ENCODE measurements around the gene GNAO1. TPM values are rescaled to one million over a fixed set of nuclear protein-coding genes. Genes with fewer than 3 reads are reported as not detected.

The GNAO1 gene
- polyA plus RNA-seq, 1 of the 3 experiments (the other 2 are of a cell fraction), result 0.30 TPM

GRCh38 chr16:56349711-56350161 lies 158.4 kb downstream of the GNAO1 start (continued):
- TF ChIP-seq CTCF (IDR thresholded peaks at IDR 0.05), result no peak

- ChIA-PET CTCF (interaction anchor here (1.2 to 2.9 kb wide), 3 partner anchors 9 to 407 kb away, joined by 3 to 12 read pairs (median 6); no protein-coding TSS in a partner anchor), POLR2A (no interaction called here)
- no peak overlapping the region for H3K27ac ChIP-seq (ENCODE audit: low read depth in 2 of 2, low read length in 1 of 2)
- no peak overlapping the region for H3K4me3 ChIP-seq (ENCODE audit: low read depth in 2 of 2, low read length in 1 of 2)
- TF ChIP-seq ELF1 (IDR thresholded peaks at IDR 0.05), result no peak
- no peak for TF ChIP-seq GABPA (IDR thresholded peaks at IDR 0.05; ENCODE audit: low read depth)
- no peak for TF ChIP-seq ZBTB33 (IDR thresholded peaks at IDR 0.05; ENCODE audit: borderline replicate concordance, low read depth)
- TF ChIP-seq YY1 (IDR thresholded peaks at IDR 0.05; ENCODE audit: low read depth), result no peak
- no peak for TF ChIP-seq RFX5 (IDR thresholded peaks at IDR 0.05; ENCODE audit: low read length)
- TF ChIP-seq GATA2 (CRISPR knock-in tag; IDR thresholded peaks at IDR 0.05), result no peak
- no peak for TF ChIP-seq SIN3A (IDR thresholded peaks at IDR 0.05; ENCODE audit: borderline replicate concordance, low read depth, low read length)
- no peak for TF ChIP-seq IRF3 (IDR thresholded peaks at IDR 0.05; ENCODE audit: low read depth, low read length)
- TF ChIP-seq USF2 (IDR thresholded peaks at IDR 0.05; ENCODE audit: borderline replicate concordance, low read depth, low read length), result no peak
- no peak for TF ChIP-seq CTCF (IDR thresholded peaks at IDR 0.05)
- TF ChIP-seq NRF1 (IDR thresholded peaks at IDR 0.05; ENCODE audit: low read depth, low read length), result no peak
- no peak for TF ChIP-seq RCOR1 (IDR thresholded peaks at IDR 0.05; ENCODE audit: low read length)
- no peak overlapping the region for H3K9ac ChIP-seq
- H3F3A ChIP-seq (replicated peaks; ENCODE audit: insufficient read depth), result no peaks in the 10 kb centered on the region
- H3K4me2 ChIP-seq, result no peak overlapping the region
- H3K79me2 ChIP-seq (ENCODE audit: insufficient read depth), result no peaks in the 10 kb centered on the region
- H2AFZ ChIP-seq (ENCODE audit: low read depth), result no peak overlapping the region
- no peaks in the 10 kb centered on the region for H3K9me2 ChIP-seq
- H3K9me3 ChIP-seq, result no peaks in the 10 kb centered on the region
- no peak for DNase-seq
- 71% methylated on average over 13 of the region's 22 CpGs for WGBS (ENCODE audit: low lambda C conversion rate)
- H3K36me3 ChIP-seq (replicated peaks in 1 of 2; ENCODE audit: control insufficient read depth in 1 of 2, insufficient read depth in 2 of 2, low read length in 1 of 2), result no peaks in the 10 kb centered on the region
- no peaks in the 10 kb centered on the region for H3K27me3 ChIP-seq (ENCODE audit: insufficient read depth)
- no peaks in the 10 kb centered on the region for H4K20me1 ChIP-seq (ENCODE audit: insufficient read depth)
- H3K4me1 ChIP-seq (ENCODE audit: control insufficient read depth in 1 of 2, insufficient read depth in 2 of 2, low read depth in 1 of 2, low read length in 1 of 2), result peaks cover 0 to 16% of the 10 kb centered on the region in 2 experiments; a peak in 1 of 4 replicates
Observed at GRCh38 chr16:56350491-56351405, 159.5 kb downstream of the GNAO1 start.
